ENCODE data around the gene LONRF3.

Gene LONRF3

DNA sequence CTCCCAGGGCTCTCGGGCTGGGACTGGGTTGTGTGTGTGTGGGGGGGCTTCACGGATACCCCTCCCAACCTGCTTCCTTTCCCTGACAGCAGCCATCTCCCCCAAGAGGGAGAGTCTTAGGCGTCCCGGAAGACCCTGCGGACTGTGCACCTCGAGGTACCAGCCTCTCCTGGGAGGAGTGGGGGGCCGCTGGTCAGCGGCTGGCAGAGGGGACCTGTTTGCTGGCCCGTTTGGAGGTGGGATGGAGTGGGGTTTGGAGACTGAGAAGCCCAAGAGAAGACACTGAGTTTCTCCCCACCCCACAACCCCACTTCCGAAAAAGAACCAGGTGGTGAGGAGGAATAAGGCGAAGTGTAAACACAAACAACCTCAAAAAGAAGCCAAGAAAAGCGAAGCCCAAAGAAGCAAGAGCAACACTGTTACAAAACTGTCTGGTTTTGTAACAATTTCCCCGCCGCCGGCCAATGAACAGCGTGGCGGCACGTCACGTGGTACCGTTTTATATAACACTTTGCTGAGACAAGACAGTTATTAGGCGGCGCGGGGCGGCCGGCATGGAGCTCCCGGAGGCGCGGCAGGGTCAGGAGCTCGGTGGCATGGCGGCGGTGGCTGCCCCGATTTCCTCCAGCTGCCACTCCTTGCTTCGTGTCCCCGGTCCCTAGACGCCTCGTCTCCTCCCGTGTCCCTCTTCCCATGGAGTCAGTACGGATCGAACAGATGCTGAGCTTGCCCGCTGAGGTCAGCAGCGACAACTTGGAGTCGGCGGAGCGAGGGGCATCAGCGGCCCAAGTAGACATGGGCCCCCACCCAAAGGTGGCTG, at the start of gene LONRF3:
Gene LONRF3 (plus strand): TSS at position 531 of the 820 bp plus-strand sequence. CDS start 163 bp downstream, at position 694.
- peak; percentile 36 to 48 for DNase-seq (ENCODE audit: low read depth in 2 of 2)

GRCh38 chrX:118928151-118928550, 46.3 kb upstream of the LONRF3 start:
- DNase-seq (ENCODE audit: low read depth in 2 of 2) = no peak

DNA sequence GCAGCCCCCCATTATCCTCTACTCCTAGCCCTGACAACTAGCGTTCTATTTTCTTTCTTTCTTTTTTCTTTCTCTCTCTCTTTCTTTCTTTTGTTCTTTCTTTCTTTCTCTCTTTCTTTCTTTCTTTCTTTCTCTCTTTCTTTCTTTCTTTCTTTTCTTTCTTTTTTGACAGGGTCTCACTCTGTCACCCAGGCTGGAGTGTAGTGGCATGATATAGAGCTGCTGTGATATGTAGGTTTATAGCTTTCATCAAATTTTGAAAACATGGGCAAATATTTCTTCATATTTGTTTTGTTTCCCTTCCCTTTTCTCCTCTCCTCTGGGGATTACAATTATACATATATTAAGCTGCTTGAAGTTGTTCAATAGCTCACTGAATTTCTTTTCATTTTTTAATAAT, 39.1 kb upstream of the LONRF3 start:
- no peak for DNase-seq (ENCODE audit: low read depth in 2 of 2)

DNA sequence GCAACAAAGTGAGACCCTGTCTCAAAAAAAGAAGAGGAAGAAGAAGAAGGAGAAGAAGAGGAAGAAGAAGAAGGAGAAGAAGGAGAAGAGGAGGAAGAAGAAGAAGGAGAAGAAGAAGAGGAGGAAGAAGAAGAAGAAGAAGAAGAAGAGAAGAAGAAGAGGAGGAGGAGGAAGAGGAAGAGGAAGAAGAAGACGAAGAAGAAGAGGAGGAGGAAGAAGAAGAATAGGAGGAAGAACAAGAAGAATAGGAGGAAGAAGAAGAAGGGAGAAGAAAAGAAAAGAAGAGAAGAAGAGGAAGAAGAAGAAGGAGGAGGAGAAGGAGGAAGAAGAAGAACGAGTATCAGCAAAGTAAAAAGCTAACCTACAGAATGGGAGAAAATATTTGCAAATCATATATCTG, 33.3 kb upstream of the LONRF3 start:
- no peak for DNase-seq (ENCODE audit: low read depth in 2 of 2)

DNA sequence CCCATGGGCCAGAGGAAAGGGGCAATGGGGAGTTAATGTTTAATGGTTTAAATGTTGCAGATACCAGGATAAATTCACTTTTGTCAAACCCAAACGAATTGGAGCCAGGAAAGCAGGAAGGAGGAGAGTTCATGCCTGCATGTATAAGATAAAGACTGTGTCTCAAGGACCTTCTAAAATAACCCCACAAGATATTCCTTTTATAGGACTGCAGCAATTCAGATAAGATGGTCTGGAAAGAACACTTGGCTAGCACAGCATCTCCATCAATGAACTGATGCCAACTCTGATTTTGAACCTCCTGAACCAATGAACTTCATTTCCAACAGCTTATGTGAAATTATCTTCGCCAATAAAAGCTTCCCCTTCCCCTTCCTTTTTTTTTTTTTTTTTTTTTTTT, 31.3 kb upstream of the LONRF3 start:
- no peak for DNase-seq (ENCODE audit: low read depth in 2 of 2)

- no peak for DNase-seq (ENCODE audit: low read depth in 2 of 2)
Observed at GRCh38 chrX:118945921-118946320, 28.5 kb upstream of the LONRF3 start.

GRCh38 chrX:118948270-118948669, 26.1 kb upstream of the LONRF3 start:
- DNase-seq (ENCODE audit: low read depth in 2 of 2) = no peak

GRCh38 chrX:118961866-118962560, 12.4 kb upstream of the LONRF3 start:
- DNase-seq (ENCODE audit: low read depth in 2 of 2) = no peak

- no peak for DNase-seq (ENCODE audit: low read depth in 2 of 2)
Observed at GRCh38 chrX:118963159-118963558, 11.3 kb upstream of the LONRF3 start.

DNA sequence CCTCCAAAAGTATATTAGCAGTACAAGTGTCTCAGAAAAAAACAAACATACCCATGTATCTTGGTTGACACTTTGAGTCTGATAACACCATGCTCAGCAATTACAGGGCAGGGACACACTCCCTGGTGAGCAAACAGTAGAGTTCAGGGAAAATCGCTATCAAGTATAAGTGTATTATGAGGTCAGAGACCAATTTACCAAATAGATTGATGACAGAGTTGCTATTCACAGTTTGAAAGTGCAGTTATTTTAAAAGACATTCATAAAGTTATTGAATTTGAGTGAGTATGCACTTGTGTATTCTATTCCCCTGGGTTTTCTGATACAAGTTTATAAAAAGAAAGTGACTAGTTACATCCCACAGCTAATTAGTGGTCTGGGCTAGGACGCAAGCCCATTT, 10.2 kb upstream of the LONRF3 start:
- DNase-seq (ENCODE audit: low read depth in 2 of 2) = no peak

DNA sequence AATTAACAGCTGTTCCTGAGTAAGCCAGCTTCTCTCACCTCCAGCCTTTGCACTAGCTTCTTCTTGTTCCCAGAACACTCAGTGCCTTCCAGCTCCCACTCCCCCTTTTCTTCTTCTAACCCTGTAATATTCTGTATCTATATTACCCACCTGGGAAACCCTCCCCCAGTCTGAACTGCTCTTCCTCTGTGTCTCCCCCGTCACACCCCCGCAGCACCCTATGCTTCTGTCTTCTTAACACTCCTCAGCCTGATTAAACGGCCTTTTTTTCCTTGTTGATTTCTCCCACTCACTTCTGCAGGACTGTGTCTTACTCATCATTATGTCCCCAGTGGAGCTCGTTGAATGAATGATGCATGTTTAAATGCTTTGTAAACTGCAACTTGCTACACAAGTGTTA, 9.0 kb upstream of the LONRF3 start:
- DNase-seq (ENCODE audit: low read depth in 2 of 2) = no peak

DNA sequence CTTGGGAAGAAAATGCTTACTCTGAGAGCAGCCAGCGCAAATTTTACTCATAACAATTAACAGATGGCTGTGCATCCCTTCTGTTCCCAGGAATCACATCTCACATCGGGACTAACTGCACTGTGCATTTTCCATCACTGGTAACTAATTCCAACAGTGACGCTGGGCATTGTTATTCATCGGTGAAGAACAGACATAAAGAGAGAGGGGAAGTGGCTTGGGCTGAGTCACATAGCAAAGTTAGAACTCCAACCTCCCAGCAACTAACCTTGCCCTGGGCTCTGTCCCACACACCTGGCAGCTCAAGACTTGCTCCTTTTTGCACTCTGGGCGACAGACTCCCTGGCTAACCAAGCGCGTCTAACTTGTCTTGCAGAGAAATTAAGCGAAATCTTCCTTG, 6.4 kb upstream of the LONRF3 start:
- DNase-seq (ENCODE audit: low read depth in 2 of 2) = no peak

DNA sequence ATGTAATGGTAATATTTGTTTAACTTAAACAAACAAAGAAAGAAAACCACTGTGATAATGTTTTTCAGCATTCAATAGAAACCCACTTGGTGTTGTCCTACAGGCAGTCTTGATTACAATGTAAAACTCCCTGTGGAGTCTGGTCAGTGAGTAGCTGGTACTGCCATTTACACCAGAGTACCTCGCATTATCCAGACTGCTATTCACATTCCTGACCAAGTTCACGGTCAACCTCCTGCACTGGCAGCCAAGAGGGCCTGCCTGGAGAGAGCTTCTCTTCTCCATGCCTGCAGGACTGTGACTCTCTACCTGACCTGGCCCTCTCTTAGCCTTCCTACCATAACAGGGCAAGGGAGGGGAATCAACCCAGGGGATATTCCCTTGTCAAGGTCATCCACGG, 2.9 kb upstream of the LONRF3 start:
- no peak for DNase-seq (ENCODE audit: low read depth in 2 of 2)

DNA sequence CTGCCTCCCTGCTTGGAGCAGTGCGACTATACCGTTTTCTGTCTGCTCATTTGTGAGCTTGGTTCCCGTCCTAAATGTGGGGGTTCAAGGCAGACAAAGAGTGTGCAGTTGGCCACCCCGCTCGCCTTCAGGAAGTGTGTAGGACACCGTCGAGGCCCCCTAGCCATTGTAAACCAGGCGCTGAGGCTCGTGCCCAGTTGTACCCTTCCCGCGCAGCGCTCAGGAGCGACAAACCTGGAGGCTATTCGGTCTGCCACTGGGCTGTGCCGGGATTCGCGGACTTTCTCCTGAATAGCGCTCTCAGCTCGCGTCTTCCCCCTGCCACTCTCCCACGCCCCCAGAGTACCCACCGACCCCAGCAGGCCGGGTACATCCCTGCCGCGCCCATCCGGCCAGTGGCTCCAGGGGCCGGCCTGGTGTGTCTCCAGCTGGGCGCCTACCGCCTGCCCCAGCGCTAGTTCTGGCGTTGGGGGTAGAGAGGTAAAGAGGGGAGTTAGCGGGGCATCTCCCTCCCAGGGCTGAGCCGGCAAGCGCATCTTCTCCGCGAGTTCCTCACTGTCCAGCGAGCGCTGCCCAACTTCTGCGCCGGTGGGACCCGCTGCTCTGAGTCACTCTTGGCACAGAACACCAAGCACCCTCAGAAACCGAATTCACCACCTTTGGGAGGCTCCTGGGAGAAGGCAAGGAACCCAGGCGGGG, 880 bp upstream of the LONRF3 start:
- no peak for DNase-seq (ENCODE audit: low read depth in 2 of 2)

DNA sequence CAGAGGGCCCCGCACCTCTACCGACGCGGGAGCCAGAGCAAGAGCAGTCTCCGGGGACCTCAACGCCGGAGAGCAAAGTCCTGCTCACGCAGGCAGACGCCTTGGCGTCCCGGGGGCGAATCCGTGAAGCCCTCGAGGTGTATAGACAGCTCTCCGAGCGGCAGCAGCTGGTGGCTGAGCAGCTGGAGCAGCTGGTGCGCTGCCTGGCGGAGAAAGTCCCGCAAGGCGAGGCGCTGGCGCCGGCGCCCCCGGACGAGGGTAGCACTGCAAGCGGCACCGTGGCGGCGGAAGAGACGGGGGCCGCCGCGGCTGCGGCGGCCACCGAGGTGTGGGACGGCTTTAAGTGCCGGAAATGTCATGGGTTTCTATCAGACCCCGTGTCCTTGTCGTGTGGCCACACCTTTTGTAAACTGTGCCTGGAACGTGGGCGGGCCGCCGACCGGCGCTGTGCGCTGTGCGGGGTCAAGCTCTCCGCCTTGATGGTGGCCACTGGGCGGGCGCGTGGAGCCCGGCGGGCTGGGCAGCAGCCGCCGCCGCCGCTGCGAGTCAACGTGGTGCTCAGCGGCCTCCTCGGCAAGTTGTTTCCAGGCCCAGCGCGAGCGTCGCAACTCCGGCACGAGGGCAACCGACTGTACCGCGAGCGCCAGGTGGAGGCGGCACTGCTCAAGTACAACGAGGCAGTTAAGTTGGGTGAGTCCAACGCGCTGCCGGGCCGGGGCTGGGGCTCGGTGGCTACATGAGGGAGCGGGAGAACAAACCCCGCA, 672 bp downstream of the LONRF3 start:
- peak; percentile 8 to 27 for DNase-seq (ENCODE audit: low read depth in 2 of 2)

- peak; percentile 60 to 71 for DNase-seq (ENCODE audit: low read depth in 2 of 2)
Observed at GRCh38 chrX:118975831-118976598, 1.6 kb downstream of the LONRF3 start.

DNA sequence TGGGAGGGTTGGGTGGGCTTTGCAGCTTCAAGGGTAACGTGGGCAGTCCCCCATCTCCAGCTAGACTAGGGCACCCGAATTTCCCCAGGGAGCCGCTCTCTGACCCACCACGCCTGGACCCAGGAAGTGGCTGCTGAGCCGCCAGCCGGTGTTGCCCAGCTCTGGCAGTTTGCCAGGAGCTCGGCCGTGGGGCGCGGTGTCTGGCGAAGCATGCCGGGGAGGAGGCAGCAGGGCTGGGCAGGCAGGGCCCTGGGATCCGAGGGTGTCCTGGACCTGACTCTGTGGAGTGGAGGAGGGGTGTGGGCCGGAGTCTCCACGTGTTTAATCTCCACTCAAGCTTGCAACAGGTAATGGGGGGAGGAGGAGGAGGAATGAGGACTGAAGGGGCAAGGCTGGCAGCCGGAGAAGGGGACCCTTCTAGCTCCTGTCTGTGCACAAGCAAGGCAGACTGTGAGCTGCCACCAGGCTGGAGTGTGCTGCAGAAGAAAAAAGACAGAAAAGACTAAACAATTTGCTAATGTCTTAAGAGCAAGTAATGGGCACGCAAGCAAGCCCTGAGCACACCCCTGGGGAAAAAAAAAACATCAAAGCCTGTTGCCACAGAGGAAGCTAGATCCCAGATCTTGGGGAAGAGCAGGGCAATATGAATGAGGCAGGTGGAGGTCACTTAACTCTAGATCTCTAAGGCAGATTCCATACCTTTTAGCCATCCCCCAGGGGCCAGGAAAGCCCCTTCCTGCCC, 2.4 kb downstream of the LONRF3 start:
- DNase-seq (ENCODE audit: low read depth in 2 of 2) = no peak

- DNase-seq (ENCODE audit: low read depth in 2 of 2) = no peak
Observed at GRCh38 chrX:118977424-118977823, 3.0 kb downstream of the LONRF3 start.

DNA sequence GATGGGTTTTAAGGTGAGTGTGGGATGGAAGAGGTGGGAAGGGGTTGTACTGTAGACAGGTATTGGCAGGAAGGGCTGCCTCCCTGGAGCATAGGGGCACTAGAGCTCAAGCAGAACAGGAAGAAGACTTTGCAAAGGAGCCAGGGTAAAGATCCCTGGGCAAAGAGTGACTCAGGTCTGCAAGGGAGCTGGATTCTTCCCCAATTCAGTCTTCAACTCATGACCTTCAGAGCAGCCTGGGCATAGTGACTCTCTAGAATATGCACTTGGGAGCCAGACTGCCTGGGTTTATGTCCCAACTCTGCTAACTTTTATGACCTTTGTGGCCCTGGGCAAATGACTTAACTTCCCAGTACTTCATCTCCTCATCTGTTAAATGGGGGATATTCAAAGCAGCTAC, 4.0 kb downstream of the LONRF3 start:
- no peak for DNase-seq (ENCODE audit: low read depth in 2 of 2)

GRCh38 chrX:118980761-118981160, 6.3 kb downstream of the LONRF3 start:
- no peak for DNase-seq (ENCODE audit: low read depth in 2 of 2)

All from stimulated activated CD8-positive, alpha-beta memory T cell treated with anti-CD3 and anti-CD28 coated beads, Interleukin-15, amount 100 ng/mL, for 4 hours (primary cell).